Vagina (tissue), 2 donors: Measurements from ENCODE around the gene CDK7. TPM values are rescaled to one million over a fixed set of nuclear protein-coding genes. Genes with fewer than 3 reads are reported as not detected.

Source experiments
- DNase-seq, 2 donors: peaks; one replicate each; pipeline ENCODE4 v3.0.0-alpha.2; 2017; ENCODE audit errors: extremely low spot score in 2 of 2
- H3K27ac ChIP-seq: fragments of 200-600 bp; sonication (generic); one replicate; pipeline ENCODE4 v1.5.1; 2019
- H3K27me3 ChIP-seq: fragments of 200-600 bp; sonication (generic); one replicate; pipeline ENCODE4 v1.5.1; 2019
- H3K36me3 ChIP-seq, 2 donors: fragments of 200-600 bp; sonication (generic); one replicate each; pipeline ENCODE4 v1.5.1; 2017 to 2019
- H3K4me1 ChIP-seq: fragments of 200-600 bp; sonication (generic); one replicate; pipeline ENCODE4 v1.5.1; 2019
- H3K4me3 ChIP-seq, 2 donors: fragments of 200-600 bp; sonication (generic); 1 replicate in 1 of 2; 2 replicates in 1 of 2; pipeline ENCODE4 v1.5.1; 2016 to 2019
- H3K9me3 ChIP-seq: fragments of 200-600 bp; sonication (generic); one replicate; pipeline ENCODE4 v1.5.1; 2019
- POLR2A ChIP-seq, 2 donors: fragments of 450-650 bp; IDR thresholded peaks; one replicate each; pipeline ENCODE4 v1.6.1; 2017; ENCODE audit warnings: antibody characterized with exemption in 2 of 2, mild to moderate bottlenecking in 2 of 2, moderate library complexity in 2 of 2
- POLR2AphosphoS5 ChIP-seq, 2 donors: sonication (generic); formaldehyde crosslinking; IDR thresholded peaks; one replicate each; pipeline ENCODE4 v1.9.0; 2017; ENCODE audit warnings: antibody characterized with exemption in 2 of 2, mild to moderate bottlenecking in 2 of 2, low read depth in 1 of 2; ENCODE audit not compliant: insufficient read depth in 1 of 2
- intact Hi-C: fragments of 100-400 bp; cut with DNase I; formaldehyde crosslinking; loops from one replicate; pipeline ENCODE4 v1.15.1; 2023
- total RNA-seq: library from RNA; depleted of rRNA; stranded (reverse); fragments of >200 nt; gene quantifications from one replicate; pipeline ENCODE4 v1.2.3, GENCODE V29; 2016
- TF ChIP-seq, protein P1 (sequence below), 3 experiments: fragments of 450-650 bp in 2 of 3; fragments of 200-600 bp in 1 of 3; sonication (generic) in 1 of 3; IDR thresholded peaks; one replicate each; pipeline ENCODE4 v1.5.1; 2017 to 2019; ENCODE audit warnings: antibody characterized with exemption in 3 of 3, mild to moderate bottlenecking in 2 of 3, moderate library complexity in 2 of 3

The CDK7 gene
- total RNA-seq, 1 donor from 2014 or later = 10.6 TPM

DNA sequence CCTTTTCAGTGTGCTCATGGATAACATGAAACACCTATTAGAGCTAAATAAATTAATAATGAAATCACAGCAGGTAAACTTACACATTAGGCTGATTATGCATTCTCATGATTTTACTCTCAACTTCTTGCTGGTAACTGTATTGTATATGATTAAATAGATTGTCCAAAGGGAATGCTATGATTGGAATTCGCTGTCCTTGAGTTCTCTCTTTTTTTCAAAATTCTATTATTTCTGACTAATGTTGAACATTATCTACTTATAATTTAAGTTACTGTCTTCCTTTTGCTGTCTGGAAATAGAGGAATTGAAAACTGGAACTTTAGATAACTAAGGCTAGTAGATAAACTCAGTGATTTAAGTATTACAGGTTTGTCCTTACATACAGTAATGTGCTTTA is 32.2 kb upstream of the CDK7 start:
- TF ChIP-seq POLR2A (IDR thresholded peaks at IDR 0.05) = no peak
- TF ChIP-seq, protein P1, sequence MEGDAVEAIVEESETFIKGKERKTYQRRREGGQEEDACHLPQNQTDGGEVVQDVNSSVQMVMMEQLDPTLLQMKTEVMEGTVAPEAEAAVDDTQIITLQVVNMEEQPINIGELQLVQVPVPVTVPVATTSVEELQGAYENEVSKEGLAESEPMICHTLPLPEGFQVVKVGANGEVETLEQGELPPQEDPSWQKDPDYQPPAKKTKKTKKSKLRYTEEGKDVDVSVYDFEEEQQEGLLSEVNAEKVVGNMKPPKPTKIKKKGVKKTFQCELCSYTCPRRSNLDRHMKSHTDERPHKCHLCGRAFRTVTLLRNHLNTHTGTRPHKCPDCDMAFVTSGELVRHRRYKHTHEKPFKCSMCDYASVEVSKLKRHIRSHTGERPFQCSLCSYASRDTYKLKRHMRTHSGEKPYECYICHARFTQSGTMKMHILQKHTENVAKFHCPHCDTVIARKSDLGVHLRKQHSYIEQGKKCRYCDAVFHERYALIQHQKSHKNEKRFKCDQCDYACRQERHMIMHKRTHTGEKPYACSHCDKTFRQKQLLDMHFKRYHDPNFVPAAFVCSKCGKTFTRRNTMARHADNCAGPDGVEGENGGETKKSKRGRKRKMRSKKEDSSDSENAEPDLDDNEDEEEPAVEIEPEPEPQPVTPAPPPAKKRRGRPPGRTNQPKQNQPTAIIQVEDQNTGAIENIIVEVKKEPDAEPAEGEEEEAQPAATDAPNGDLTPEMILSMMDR (IDR thresholded peaks at IDR 0.05) = no peak
- TF ChIP-seq POLR2AphosphoS5 (IDR thresholded peaks at IDR 0.05; ENCODE audit: insufficient read depth in 1 of 2, low read depth in 1 of 2) = no peak
- Histone ChIP-seq H3K27ac (no peak overlapping the region), H3K36me3 (no peaks in the 10 kb centered on the region), H3K27me3 (no peaks in the 10 kb centered on the region), H3K9me3 (no peaks in the 10 kb centered on the region), H3K4me1 (no peaks in the 10 kb centered on the region), H3K4me3 (no peak overlapping the region)
- intact Hi-C loops = no loop called here
- DNase-seq = no peak

DNA sequence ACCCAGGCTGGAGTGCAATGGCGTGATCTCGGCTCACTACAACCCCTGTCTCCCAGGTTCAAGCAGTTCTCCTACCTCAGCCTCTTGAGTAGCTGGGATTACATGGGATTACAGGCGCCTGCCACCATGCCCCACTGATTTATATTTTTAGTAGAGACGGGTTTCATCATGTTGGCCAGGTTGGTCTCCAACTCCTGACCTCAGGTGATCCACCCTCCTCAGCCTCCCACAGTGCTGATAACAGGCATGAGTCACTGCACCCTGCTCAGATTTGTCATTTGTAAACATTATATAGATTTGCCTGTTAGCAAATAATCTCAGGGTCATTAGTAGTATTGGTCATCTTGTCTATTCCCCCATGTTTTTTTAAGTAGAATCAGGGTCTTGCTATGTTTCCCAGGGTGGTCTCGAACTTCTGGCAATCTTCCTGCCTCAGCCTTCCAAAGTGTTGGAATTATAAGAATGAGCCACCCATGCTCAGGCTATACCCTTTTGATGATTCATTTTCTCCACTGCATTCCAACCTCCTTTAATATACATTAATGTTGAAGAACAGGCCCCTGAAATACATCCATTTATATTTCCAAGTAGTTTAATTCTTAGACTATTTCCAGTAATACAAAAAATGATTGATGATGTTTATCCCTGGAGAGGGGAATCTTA is 28.0 kb upstream of the CDK7 start:
- no peak for DNase-seq
- Histone ChIP-seq H3K27ac (no peak overlapping the region), H3K36me3 (no peaks in the 10 kb centered on the region), H3K4me3 (no peak overlapping the region), H3K9me3 (no peaks in the 10 kb centered on the region), H3K27me3 (no peaks in the 10 kb centered on the region), H3K4me1 (no peaks in the 10 kb centered on the region)
- TF ChIP-seq, protein P1 (IDR thresholded peaks at IDR 0.05) = no peak
- no peak for TF ChIP-seq POLR2A (IDR thresholded peaks at IDR 0.05)
- TF ChIP-seq POLR2AphosphoS5 (IDR thresholded peaks at IDR 0.05; ENCODE audit: insufficient read depth in 1 of 2, low read depth in 1 of 2) = no peak
- intact Hi-C loops = no loop called here

DNA sequence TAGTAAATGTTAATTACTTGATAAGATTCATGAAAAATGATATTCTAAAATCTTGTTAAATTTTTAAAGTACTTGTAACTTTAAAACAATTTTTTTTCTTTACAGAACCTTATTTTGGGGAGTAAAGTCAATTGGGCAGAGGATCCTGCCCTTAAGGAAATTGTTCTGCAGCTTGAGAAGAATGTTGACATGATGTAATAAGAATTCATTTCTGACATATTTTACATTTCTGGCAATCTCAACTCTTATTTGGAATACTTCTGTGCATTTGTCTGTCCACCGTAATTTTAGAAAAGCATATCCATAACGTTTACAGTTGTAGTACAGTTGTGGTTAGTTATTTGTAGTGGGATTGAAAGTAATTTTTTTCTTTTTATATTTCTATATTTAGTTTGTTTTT is 25.1 kb upstream of the CDK7 start:
- no peaks in the 10 kb centered on the region for H3K36me3 ChIP-seq
- no peaks in the 10 kb centered on the region for H3K27me3 ChIP-seq
- no peaks in the 10 kb centered on the region for H3K9me3 ChIP-seq
- TF ChIP-seq POLR2AphosphoS5 (IDR thresholded peaks at IDR 0.05; ENCODE audit: insufficient read depth in 1 of 2, low read depth in 1 of 2) (no peak), POLR2A (IDR thresholded peaks at IDR 0.05) (no peak)
- TF ChIP-seq, protein P1 (IDR thresholded peaks at IDR 0.05) = no peak
- intact Hi-C loops = no loop called here
- H3K27ac ChIP-seq = no peak overlapping the region
- H3K4me1 ChIP-seq = no peaks in the 10 kb centered on the region
- no peak for DNase-seq
- no peak overlapping the region for H3K4me3 ChIP-seq

DNA sequence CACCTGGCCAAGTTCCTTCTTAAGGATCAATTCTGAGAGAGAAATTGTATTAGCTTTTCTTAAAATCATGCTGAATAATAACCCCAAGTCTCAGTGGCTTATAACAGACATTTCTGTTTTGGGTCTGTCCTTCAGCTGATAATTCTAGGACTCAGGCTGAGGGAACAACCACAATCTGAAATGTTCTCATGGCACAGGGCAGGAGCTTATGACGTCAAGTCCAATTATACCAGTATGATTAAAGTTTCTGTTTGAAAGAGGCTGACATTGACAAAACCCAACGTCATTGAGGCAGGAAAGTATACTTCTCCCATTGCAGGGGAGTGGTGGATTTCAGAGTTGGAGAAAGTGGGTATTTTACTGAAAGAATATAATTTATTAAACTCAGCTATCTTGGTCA is 23.5 kb upstream of the CDK7 start:
- TF ChIP-seq POLR2AphosphoS5 (IDR thresholded peaks at IDR 0.05; ENCODE audit: insufficient read depth in 1 of 2, low read depth in 1 of 2) (no peak), POLR2A (IDR thresholded peaks at IDR 0.05) (no peak)
- TF ChIP-seq, protein P1 (IDR thresholded peaks at IDR 0.05) = no peak
- Histone ChIP-seq H3K27ac (no peak overlapping the region), H3K9me3 (no peaks in the 10 kb centered on the region), H3K36me3 (no peaks in the 10 kb centered on the region), H3K4me3 (no peak overlapping the region), H3K4me1 (no peaks in the 10 kb centered on the region), H3K27me3 (no peaks in the 10 kb centered on the region)
- no peak for DNase-seq
- intact Hi-C loops = no loop called here

DNA sequence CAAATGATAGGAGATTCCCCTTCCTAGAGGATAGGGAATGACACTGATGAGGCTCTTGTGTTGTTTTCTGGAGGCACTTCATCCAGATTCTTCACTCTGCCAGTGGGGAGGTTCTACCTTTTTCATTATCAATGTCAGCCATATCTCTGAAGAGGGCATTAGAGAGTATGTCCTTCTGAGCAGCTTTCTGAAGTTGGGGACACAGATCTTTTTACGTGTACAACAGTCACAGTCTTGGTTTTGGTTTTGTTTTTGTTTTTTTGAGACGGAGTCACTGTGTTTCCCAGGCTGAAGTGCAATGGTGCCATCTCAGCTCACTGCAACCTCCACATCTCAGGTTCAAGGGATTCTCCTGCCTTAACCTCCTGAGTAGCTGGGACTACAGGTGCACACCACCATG is 22.7 kb upstream of the CDK7 start:
- Histone ChIP-seq H3K9me3 (no peaks in the 10 kb centered on the region), H3K27me3 (no peaks in the 10 kb centered on the region), H3K27ac (no peak overlapping the region), H3K4me1 (peaks cover 2% of the 10 kb centered on the region), H3K4me3 (no peak overlapping the region), H3K36me3 (no peaks in the 10 kb centered on the region)
- DNase-seq = no peak
- intact Hi-C loops = no loop called here
- TF ChIP-seq, protein P1 (IDR thresholded peaks at IDR 0.05) = no peak
- no peak for TF ChIP-seq POLR2A (IDR thresholded peaks at IDR 0.05)
- no peak for TF ChIP-seq POLR2AphosphoS5 (IDR thresholded peaks at IDR 0.05; ENCODE audit: insufficient read depth in 1 of 2, low read depth in 1 of 2)
